ENCODE data around the gene HMG20A. TPM values are rescaled to one million over a fixed set of nuclear protein-coding genes. Genes with fewer than 3 reads are reported as not detected.
A peak's percentile ranks its signal among the peaks of the same experiment; 100 is the strongest.

Gene HMG20A
- total RNA-seq = 10 to 100 TPM; 35.8 to 48.2 (median 46.4) TPM

DNA sequence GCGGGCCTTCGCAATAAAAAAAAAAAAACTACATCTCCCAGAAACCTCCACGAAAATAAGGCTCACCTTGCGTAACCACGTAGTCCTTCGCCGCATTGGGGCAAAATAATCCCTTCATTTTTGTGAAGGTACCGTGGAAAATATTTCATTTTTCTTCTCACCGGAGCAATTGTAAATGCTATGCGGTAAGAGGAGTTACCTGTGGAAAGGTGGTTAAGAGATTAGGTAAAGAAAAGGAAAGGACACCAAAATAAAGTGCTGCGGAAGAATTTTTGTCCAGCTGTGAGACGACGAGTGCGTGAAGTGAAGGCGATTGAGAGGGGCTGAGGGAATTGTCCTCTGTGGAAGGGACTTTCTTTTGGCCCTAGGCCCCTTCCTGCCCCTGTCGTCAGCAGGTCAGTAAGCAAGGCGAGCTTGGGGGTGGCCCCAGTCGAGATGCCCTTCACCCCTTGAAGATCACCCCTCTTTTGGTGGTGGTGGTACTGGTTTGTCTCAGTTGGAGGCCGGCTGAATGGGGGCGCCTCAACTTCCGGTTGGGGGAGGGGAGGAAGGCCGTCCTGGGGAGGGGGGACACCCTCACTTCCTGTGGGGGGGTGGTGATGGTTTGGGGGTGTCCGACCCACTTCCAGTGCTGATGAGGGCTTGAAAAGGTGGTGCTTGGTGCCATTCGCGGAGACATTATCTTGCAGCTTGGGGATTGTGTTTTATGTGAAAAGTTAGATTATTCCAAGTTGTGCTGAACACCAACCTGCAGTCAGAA, at the start of gene HMG20A:
Gene HMG20A (plus strand): TSS at position 279 of the 760 bp plus-strand sequence. CDS start 37,520 bp downstream, outside the sequence.
- no peaks in the 10 kb centered on the region for H3K27me3 ChIP-seq
- peak; percentile 36 to 55 for DNase-seq (ENCODE audit: low spot score in 2 of 2)
- TF ChIP-seq POLR2A (IDR thresholded peaks at IDR 0.05) (peak; percentile 36), POLR2AphosphoS5 (IDR thresholded peaks at IDR 0.05) (peak; percentile 39 to 80 (median 66)), CTCF (IDR thresholded peaks at IDR 0.05) (no peak)
- no peaks in the 10 kb centered on the region for H3K9me3 ChIP-seq
- H3K4me1 ChIP-seq = peaks cover 0 to 6% of the 10 kb centered on the region in 2 donors
- intact Hi-C loops (cut with DNase I; ENCODE audit: low total_unique reads) = no loop called here
- no peaks in the 10 kb centered on the region for H3K36me3 ChIP-seq
- H3K4me3 ChIP-seq = peak within 1 kb of the TSS; percentile 90 to 99 (median 98)
- peak within 1 kb of the TSS; percentile 92 to 99 for H3K27ac ChIP-seq

DNA sequence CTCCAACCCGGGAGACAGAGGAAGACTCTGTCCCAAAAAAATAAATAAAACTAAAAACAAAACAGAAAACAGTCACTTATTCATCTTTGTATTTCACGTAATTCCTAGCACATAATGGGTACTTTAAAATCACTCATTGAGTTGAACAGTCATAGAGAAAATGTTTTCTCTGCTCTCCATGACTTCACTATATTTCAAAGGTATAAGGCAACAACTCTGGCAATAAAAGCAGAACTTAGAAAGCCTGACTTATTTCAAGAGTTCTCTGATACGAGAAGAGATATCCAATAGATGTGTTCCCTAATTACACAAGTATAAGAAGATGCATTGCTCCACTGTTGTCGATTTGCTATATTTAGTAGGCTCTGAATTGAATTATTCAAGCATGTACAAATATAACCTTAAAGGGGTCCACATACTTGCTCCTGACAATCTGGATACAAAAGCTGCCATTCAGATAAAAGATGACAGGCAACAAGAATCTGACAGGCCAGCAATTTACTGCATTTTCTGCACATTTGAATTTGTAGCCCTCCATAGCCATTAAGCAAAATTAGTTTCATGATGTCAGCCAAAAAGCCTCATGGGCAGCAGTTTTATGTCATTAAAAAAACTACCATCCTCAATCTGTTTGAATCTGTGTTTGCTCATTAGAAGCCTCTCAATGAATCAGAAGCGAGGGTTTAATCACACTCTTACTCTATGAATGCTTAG, 48.7 kb upstream of the HMG20A start:
- no peaks in the 10 kb centered on the region for H3K9me3 ChIP-seq
- no peak overlapping the region for H3K27ac ChIP-seq
- H3K27me3 ChIP-seq = no peaks in the 10 kb centered on the region
- no peak for DNase-seq (ENCODE audit: low spot score in 2 of 2)
- no peaks in the 10 kb centered on the region for H3K4me1 ChIP-seq
- intact Hi-C loops (cut with DNase I; ENCODE audit: low total_unique reads) = no loop called here
- no peaks in the 10 kb centered on the region for H3K36me3 ChIP-seq
- no peak for TF ChIP-seq POLR2A (IDR thresholded peaks at IDR 0.05)
- no peak for TF ChIP-seq CTCF (IDR thresholded peaks at IDR 0.05)
- no peak for TF ChIP-seq POLR2AphosphoS5 (IDR thresholded peaks at IDR 0.05)
- no peak overlapping the region for H3K4me3 ChIP-seq

DNA sequence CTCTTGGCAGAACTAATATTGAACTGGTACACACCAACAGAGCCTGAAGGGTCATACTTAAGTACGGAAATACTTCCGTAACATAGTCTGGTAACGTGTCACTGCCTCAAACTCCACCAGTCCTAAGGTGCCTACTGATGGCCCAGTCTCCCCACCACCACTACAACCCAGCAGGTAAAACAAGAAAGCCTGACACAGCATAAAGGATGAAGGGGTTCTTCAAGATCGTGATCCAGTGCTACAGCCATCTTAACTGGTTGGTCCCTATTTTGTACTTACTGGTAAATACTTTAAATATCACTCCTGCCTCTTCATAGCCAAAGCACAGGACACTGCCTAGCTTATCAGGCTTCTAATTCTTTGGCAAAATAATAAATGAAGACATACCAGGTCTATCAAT, 47.2 kb upstream of the HMG20A start:
- Histone ChIP-seq H3K9me3 (no peaks in the 10 kb centered on the region), H3K36me3 (no peaks in the 10 kb centered on the region), H3K4me1 (no peaks in the 10 kb centered on the region), H3K27ac (no peak overlapping the region), H3K4me3 (no peak overlapping the region), H3K27me3 (no peaks in the 10 kb centered on the region)
- no peak for TF ChIP-seq POLR2A (IDR thresholded peaks at IDR 0.05)
- TF ChIP-seq POLR2AphosphoS5 (IDR thresholded peaks at IDR 0.05) = no peak
- TF ChIP-seq CTCF (IDR thresholded peaks at IDR 0.05) = no peak
- intact Hi-C loops (cut with DNase I; ENCODE audit: low total_unique reads) = no loop called here
- DNase-seq (ENCODE audit: low spot score in 2 of 2) = no peak

GRCh38 chr15:77375133-77375532, 45.6 kb upstream of the HMG20A start:
- no peaks in the 10 kb centered on the region for H3K27me3 ChIP-seq
- H3K4me1 ChIP-seq = no peaks in the 10 kb centered on the region
- H3K4me3 ChIP-seq = no peak overlapping the region
- no peaks in the 10 kb centered on the region for H3K36me3 ChIP-seq
- H3K9me3 ChIP-seq = no peaks in the 10 kb centered on the region
- intact Hi-C loops (cut with DNase I; ENCODE audit: low total_unique reads) = no loop called here
- TF ChIP-seq POLR2A (IDR thresholded peaks at IDR 0.05) (no peak), POLR2AphosphoS5 (IDR thresholded peaks at IDR 0.05) (no peak), CTCF (IDR thresholded peaks at IDR 0.05) (no peak)
- DNase-seq (ENCODE audit: low spot score in 2 of 2) = no peak
- no peak overlapping the region for H3K27ac ChIP-seq

DNA sequence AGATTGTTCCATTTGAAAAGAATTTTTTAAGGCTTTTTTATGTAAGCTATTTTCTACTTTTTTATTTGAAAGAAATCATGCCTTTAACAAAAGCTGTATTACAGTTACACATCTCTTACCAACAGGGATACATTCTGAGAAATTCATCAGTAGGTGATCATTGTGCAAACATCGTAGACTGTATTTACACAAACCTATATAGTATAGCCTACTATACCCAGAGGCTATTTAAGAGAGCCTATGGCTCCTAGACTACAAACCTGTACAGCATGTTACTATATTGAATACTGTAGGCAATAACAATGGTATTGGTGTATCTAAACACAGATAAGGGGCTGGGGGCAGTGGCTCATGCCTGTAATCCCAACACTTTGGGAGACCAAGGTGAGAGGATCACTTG, 43.9 kb upstream of the HMG20A start:
- Histone ChIP-seq H3K27ac (no peak overlapping the region), H3K4me3 (no peak overlapping the region), H3K36me3 (no peaks in the 10 kb centered on the region), H3K27me3 (no peaks in the 10 kb centered on the region), H3K9me3 (no peaks in the 10 kb centered on the region), H3K4me1 (no peaks in the 10 kb centered on the region)
- intact Hi-C loops (cut with DNase I; ENCODE audit: low total_unique reads) = no loop called here
- TF ChIP-seq CTCF (IDR thresholded peaks at IDR 0.05) (no peak), POLR2A (IDR thresholded peaks at IDR 0.05) (no peak), POLR2AphosphoS5 (IDR thresholded peaks at IDR 0.05) (no peak)
- DNase-seq (ENCODE audit: low spot score in 2 of 2) = no peak
